T-helper 2 cell treated with Interferon-gamma antibody and Interleukin-4, amounts not matched to agents 100 ng/mL and 5 ng/mL, for 36 hours (primary cell): Measurements from ENCODE around the gene YBX1. TPM values are rescaled to one million over a fixed set of nuclear protein-coding genes. Genes with fewer than 3 reads are reported as not detected.
"Not testable (repeated sequence)": the region's sequence is repeated elsewhere in the genome, so short reads cannot be mapped to it uniquely, and the experiment has no call there.

Source experiments
- intact Hi-C: fragments of 100-400 bp; cut with micrococcal nuclease; formaldehyde crosslinking; loops from one replicate; pipeline ENCODE4 v1.15.1; 2023
- total RNA-seq: library from RNA; stranded (reverse); gene quantifications from 2 replicates; pipeline ENCODE4 v1.2.3, GENCODE V29; 2022

YBX1 gene
- total RNA-seq, 1 donor from 2014 or later, result 596 TPM

DNA sequence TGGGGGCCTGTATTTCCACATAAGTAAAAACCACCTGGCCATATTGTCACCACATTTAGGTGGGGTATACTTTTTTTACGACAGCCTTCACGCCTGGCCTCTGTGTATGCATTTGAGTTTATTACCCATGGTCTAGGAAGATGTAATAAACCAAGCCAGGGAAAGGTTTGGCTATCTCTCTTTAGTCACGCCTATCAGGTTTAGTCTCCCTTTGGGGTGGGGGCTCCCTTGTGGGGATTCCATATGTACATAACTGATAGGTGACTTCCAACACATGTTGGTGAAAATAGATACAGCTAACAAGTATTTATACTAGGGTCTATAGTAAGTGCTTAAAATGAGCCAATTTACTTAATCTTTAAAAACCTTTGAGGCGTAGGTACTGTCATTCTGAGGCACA, 4.2 kb downstream of the YBX1 start:
- intact Hi-C loops, result loop anchor here (10.0 kb wide), 2 partner anchors 158 to 268 kb away; partner anchors contain the start of genes SLC2A1 and ZNF691

DNA sequence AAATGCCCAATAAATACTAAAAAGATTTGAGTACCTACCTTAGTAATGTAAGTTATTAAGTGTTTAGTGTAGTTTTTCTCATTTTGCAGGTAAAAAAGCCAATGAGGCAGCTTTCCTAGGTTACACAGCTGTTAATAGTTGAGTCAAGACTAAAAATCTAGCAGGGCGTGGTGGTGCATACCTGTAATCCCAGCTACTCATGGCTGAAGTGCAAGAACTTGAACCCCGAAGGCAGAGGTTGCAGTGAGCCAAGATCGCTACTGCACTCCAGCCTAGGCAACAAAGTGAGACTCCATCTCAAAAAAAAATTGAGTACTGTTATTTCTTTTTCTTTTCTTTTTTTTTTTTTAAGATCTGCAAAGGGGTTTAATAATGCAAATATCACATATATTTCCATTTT, 7.7 kb downstream of the YBX1 start:
- intact Hi-C loops, result loop anchor here (10.0 kb wide), 2 partner anchors 155 to 265 kb away; partner anchors contain the start of genes SLC2A1 and ZNF691

DNA sequence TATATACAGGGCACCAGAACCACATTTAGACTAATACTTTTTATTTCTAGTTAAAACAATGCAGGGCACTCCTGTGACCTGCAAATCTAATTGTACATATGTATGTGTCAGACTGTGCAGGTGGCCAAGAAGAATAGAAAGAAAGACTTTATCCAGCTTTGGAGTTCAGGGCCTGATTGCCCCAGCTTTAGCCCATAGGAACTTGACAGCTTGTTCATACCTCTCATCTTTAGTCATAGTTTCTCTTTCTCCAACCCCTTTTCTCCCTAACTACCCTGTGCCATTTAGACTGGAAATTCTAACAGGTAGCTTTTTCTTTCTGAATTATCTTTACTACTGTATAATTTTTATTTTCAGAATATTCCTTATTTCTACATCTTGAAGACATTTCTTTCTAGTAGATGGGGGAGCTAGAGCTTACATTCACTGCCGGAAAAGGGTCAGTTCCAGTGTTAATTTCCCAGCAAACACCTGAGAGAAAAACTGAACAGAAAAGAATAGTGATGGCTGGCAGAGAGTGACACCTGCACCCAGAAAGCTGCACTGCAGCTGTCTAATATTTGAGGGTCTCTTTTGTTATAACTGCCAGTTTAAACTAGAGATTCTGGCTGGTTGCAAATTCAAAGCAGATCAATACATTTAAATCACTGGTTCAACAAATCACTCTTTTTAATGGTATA, 8.4 kb downstream of the YBX1 start:
- intact Hi-C loops, result no loop called here

DNA sequence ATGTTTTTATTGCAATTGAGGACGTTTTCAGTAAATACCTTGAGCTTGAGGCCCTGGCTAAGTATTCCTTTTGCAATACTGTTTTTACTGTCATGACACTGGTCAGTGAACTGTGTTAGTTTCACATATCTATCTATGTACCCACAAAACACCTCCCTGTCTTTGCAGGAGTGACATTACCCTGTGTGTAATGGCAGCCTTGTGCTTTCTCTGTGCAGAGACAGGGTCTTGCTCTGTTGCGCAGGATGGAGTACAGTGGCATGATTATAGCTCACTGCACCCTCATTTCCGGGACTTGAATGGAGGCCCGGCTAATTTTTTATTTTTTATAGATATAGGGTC, 8.9 kb downstream of the YBX1 start:
- intact Hi-C loops, result no loop called here

DNA sequence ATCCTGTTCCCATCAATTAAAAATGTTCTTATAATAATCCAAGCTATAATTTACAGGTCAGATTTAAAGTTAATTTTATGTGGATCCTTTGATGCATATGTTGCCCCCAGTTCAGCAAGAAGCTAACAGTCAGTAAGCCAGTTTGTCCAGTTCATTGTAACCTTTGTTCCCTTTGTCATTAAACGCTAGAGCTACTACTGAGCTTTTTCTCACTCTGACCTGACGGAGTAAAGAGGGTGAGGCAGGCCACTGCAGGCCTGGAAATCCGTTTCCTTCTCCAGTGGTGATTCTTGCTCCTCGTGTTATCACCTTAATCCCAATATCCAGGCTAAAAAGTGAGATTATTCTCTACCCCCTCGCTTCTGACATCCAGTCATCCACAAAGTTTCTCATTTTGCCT, 10.2 kb downstream of the YBX1 start:
- intact Hi-C loops, result no loop called here

DNA sequence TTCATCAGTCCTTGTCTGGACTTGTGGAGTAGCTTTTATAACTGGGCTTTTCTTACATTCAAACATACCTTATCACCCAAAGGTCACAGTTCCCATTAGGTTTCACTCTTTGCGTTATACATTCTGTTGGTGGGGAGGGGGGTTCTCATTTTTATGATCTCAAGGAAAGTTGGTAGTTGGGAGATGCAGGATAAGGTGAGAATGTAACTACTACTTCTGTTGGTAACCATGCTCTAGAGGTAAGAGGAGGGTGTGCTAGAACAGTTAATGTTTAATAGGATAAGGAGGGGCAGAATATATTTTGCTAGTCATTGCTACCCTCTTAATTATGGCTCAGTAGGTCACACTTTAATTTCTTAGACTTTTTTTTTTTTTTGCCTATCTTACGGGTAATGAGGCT, 10.7 kb downstream of the YBX1 start:
- intact Hi-C loops, result no loop called here

DNA sequence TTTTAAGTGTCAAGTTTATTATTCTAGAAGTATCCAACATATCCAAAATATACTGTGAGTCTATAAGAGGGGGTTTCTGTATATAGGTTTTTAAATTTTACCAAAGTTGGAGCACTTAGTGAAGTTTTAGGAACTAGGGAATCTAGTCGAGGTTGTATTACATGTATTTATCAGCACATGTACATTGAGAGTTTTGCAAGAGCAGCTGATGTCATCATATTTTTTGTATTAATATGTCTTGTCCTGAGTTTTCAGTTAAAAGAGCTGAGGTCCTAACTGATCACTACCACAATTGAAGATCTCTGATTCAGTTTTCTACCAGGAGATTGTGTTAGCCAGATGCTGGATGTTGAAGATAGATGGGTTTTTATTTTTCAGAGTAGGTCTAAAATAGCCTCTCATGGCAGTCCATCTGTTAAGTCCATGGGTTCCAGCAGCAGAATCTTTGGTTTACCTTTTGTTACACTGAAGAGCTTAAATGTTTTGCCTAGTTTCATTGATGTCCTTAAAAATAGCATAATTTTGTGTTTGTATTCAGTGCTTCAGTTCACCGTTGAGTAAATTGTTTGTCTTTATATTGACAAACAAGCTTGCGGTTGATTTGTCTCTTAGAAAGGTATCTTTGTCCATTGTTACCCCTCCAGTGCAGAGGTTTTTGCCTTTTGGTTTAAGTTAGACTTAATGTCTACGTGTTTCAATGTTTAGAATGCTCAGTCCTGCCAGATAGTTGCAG, 16.0 kb downstream of the YBX1 start:
- intact Hi-C loops, result no loop called here

DNA sequence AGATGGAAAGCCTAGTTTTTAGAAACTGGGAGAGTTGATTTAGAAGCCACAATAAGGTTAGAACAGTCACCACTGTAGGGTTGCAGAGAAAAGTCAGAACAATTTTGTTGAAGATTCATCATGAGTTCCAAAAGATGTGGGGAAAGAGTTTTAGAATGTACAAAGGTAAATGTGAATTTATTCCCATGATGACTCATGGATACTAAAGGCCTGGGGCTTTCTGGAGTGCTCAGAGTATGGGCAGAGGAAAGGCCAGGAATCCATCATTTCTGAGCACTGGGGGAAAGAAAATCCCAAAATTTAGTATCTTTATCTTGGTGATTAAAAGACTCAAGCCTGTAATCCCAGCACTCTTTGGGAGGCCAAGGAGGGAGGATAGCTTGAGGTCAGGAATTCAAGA, 17.8 kb downstream of the YBX1 start:
- intact Hi-C loops, result no loop called here

DNA sequence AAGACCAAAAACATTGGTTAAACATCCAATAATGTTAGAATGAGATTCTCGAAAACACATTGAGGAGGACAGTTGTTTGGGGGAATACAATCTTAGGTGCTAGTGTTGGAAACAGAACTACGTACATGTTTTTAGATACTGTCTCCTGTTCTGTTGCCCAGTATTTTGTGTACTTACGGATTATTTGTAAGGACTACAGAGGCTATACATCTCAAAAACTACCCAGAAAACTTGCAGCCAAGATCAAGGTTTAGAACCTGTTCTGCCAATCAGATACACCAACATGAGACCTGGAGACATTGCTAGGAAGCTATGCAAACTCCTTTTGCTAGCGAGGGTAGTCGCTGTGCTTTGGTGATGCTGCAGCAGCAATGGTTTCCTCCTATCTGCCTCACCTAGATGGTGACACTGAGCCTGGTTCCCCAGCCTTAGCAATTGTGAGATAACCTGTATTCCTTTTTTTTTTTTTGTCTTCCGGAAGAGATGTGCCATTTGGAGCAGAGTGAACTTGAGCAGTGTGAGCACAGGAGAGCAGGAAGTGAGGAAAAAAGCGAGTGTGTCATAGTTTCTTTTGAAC, 21.8 kb downstream of the YBX1 start:
- intact Hi-C loops, result no loop called here

DNA sequence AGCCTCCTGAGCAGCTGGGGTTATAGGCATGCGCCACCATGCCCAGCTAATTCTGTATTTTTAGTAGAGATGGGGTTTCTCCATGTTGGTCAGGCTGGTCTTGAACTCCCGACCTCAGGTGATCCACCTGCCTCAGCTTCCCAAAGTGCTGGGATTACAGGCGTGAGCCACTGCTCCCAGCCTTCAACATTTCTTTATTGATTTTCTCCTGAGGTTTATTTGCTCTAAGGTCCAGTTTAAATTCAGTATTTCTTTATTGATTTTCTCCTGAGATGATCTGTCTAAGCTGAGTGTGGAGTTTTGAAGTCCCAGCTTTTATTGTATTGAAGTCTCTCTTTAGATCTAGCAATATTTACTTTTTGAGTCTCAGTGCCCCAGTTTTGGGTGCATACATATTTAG, 30.6 kb downstream of the YBX1 start:
- intact Hi-C loops, result not testable (repeated sequence)

DNA sequence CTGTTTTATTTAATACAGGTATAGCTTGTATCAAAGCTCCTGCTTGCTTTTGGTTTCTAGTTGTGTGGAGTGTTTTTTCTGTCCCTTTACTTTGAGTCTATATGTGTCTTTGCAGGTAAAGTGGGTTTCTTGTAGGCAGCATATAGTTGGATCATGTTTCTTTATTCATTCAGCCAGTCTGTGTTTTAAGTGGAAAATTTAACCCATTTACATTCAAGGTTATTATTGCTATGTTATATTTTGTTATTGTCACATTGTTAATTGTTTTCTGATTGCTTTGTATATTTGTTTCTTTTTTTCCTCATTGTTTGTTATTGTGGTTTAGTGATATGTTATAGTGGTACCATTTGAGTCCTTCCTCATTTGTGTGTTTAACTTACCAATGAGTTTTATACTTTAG, 31.1 kb downstream of the YBX1 start:
- intact Hi-C loops, result no loop called here

DNA sequence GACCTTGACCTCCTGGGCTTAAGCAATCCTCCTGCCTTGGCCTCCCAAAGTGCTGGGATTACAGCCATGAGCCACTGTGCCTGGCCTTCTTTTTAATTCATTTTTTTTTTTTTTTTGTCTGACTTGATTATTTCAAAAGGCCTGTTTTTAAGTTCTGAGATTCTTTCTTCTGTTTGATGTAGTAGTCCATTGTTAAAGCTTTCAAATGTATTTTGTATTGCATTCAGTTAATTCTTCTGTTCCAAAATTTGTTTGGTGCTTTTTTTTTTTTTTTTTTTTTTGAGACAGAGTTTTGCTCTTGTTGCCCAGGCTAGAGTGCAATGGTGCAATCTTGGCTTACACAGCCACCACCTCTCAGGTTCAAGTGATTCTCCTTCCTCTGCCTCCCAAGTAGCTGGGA, 32.2 kb downstream of the YBX1 start:
- intact Hi-C loops, result not testable (repeated sequence)

DNA sequence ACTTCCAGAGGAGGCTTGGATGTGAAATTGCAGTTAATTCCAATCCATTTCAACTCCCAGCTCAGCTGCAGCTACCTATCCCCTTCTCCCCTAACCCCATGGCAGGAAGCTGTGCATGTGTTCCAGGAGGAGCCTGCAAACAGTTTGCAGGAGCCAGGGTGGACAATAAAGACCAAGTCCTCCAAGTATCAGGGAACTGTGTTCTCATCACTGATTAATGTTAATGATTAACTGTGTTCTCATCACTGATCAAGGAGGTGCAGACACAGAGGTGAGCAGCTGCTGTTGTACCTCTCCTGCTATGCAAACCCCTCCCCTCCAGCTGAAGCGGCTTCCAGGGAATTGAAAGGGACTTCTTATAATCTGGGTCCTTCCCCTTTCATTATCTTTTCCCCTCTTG, 38.6 kb downstream of the YBX1 start:
- intact Hi-C loops, result no loop called here

DNA sequence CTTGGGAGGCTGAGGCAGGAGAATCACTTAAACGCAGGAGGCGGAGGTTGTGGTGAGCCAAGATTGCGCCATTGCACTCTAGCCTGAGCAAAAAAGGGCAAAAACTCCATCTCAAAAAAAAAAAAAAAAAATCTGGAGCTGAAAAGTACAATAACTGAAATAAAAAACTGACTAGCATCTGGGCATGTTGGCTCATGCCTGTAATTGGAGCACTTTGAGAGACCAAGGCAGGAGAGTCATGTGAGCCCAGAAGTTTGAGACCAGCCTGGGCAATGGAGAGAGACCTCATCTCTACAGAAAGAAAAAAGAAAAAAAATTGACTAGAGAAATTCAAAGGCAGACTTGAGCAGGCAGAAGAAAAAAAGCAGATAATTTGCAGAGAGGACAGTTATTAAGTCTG, 39.7 kb downstream of the YBX1 start:
- intact Hi-C loops, result no loop called here

DNA sequence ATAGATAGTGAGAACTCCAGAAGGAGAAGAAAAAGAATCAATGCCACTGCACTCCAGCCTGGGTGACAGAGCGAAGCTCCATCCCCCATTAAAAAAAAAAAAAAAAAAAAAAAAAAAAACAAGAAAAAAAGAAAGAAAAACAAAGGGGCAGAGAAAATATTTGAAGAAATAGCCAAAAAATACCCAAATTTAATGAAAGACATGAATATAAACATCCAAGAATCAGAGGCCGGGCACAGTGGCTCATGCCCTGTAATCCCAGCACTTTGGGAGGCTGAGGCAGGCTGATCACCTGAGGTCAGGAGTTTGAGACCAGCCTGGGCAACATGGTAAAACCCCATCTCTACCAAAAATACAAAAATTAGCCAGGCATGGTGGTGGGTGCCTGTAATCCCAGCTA, 40.2 kb downstream of the YBX1 start:
- intact Hi-C loops, result not testable (repeated sequence)

DNA sequence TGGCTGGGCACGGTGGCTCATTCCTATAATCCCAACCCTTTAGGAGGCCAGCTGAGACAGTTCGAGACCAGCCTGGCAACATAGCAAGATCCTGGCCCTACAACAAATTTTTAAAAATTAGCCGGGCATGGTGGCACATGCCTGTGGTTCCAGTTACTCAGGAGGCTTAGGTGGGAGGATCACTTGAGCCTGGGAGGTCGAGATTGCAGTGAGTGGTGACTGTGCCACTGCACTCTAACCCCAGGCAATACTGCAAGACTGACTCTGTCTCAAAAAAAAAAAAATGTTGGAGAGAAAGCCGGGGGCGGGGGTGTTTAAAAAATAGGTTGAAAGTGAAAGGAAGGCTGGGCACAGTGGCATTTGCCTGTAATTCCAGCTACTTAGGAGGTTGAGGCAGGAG, 41.3 kb downstream of the YBX1 start:
- intact Hi-C loops, result no loop called here

DNA sequence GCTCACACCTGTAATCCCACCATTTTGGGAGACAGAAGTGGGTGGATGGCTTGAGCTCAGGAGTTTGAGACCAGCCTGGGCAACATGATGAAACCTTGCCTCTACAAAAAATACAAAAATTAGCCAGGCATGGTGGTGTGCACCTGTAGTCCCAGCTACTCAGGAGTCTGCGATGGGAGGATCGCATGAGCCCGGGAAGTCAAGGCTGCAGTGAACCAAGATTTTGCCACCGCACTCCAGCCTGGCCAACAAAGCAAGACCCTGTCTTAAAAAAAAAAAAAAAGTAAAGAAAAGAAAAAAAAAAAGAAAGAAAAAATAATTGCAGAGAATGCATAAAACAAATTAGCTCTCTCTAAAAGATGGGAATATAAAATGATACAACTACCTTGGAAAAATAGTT, 43.6 kb downstream of the YBX1 start:
- intact Hi-C loops, result not testable (repeated sequence)

DNA sequence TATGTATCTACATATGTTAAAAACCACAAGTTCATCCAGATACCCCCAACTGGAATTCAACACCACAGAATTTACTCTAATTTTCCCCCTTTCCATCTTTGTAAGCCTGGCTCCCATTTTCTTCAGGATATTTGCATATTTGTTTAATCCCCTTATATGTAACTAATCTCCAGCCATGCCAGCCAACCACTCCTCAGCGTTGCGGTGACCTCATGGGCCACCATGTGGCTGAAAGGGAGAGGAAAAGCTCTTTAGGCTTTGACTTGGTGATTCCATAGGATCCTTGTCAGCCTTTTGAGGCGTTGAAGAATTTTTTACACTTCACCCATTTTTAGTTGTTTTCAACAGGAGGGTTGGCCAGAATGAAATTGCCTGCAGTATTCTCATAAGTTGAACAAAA, 47.8 kb downstream of the YBX1 start:
- intact Hi-C loops, result no loop called here

DNA sequence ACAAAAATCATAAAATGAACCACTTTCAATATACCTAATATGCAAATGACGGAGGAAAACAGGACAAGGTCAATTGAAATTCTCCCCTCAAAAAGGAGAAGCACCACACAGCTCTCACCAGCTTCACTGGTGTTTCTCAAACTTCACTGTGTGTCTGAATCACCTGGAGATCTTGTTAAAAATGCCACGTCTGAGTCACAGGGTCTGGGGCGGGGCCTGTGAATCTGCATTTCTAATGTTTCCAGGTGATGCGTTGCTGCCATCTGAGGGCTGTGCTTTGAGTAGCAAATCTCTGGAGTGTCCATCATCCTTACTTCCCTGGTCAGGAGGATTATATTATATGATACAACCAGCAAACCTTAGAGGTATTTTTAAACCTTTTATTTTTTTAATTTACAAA, 48.8 kb downstream of the YBX1 start:
- intact Hi-C loops, result no loop called here

DNA sequence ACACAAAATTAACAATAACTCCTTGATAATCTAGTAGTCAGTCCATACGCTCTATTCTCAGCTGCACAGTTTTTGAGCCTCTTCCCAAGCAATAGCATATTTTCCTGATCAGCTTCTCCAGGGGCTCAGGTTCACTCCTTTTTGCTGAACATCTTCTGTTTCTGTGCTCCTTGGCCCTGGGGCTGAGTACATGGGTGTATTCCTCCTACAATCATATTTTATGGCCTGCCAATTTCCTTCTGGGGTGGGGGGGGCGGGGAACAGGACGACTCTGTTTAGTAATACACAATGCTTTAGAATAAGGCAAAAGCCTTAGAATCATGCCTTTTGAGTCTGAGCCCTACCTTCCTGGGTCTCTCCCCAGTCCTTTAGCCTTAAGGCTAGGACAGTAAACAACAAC, 49.4 kb downstream of the YBX1 start:
- intact Hi-C loops, result no loop called here

DNA sequence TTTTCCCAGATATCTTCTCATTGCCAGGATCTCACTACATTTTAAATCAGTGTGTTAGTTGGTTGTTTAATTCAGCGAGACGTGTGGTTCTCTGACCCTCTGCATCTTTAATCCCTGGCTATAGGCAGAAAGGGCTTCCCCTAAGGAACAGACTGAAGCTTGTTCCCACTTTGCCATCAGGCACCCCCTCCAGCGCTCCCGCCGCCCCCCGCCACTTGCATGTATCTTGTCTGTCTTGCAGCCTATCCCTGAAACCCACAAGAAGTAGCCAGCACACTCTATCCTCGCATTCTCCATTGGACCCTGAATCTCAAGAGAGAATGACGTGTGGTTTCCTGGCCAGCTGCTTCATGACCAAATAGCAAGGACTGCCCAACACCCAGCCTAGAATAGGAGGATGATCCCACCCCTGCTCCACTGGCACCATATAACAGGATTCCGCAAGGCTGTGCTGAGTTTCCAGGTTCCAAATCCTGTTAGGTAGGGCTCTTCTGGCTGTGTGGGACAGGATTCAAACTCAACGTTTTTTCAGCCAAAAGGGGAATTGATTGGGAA, 50.0 kb downstream of the YBX1 start:
- intact Hi-C loops, result no loop called here

DNA sequence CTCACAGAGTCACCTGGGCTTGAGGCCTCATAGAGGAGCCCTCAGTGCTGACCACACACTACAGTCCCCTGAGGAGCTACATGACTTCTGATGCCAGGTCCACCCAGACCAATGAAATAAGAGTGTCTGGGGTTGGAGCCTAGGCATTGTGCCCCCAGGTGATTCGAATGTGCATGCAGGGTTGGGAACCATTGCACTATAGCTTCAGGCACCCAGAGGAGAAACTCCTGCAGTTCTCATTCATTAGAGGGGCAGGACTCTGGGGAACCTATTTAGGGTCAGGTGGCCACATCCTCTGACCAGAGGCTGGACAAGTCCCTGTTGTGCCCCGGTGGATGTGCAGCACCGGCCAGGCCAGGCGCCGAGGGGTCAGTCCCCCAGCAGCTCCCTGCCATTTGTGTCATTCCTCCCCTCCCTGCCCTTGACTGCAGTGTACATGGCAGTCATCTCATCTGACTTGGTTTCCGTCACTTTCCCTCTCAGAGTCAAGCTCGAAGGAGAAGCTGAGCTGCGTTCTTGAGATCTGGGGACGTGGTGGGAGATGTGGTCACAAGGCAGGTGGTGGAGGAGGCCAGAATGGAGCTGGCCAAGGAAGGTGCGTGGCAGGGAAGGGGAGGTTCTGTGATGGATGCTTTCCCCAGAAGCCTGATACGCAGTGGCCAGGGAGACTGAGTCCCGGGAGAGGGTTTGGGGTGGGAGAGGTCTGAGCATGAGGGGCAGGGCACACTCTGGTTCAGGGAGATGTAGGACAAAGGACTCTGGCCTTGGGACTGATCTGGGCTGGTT, 51.4 kb downstream of the YBX1 start:
- intact Hi-C loops, result no loop called here
